Panc1 (cell line): ENCODE data around the gene ANO9. TPM values are rescaled to one million over a fixed set of nuclear protein-coding genes. Genes with fewer than 3 reads are reported as not detected.

Experiments
- ATAC-seq: fragments of 200-7000 bp; cut with Tn5 transposase; 2 replicates; pipeline ENCODE4 v1.9.1; 2020; ENCODE audit warnings: mild to moderate bottlenecking, moderate library complexity
- BruUV-seq: library from RNA; stranded (reverse); fragments of 400-500 nt; replicated peaks from 2 replicates; lab custom pipeline; 2021; lab: Mats Ljungman, UMichigan
- CTCF ChIA-PET: fragments of 300-600 bp; sonication (Branson Sonifier 250); formaldehyde crosslinking; loops from one replicate; lab custom pipeline; 2022; ENCODE audit warnings: antibody characterized with exemption; lab: Charles Lee
- POLR2A ChIA-PET: fragments of 300-600 bp; sonication (Branson Sonifier 250); formaldehyde crosslinking; loops from one replicate; lab custom pipeline; 2022; ENCODE audit warnings: antibody characterized with exemption; lab: Charles Lee
- DNase-seq: peaks from one replicate; pipeline ENCODE4 v3.0.0-alpha.2; 2010; ENCODE audit warnings: low read depth, low spot score
- H3K27ac ChIP-seq: 2 replicates; pipeline ENCODE4 v1.5.1; 2011; ENCODE audit warnings: mild to moderate bottlenecking, low read length, inconsistent platforms
- H3K27me3 ChIP-seq: fragments of 200-500 bp; sonication (Bioruptor generic); 2 replicates; pipeline ENCODE4 v1.6.0; 2014; ENCODE audit warnings: low read length, inconsistent platforms; ENCODE audit not compliant: control insufficient read depth, insufficient read depth
- H3K36me3 ChIP-seq: fragments of 200-500 bp; sonication (Bioruptor generic); 2 replicates; pipeline ENCODE4 v1.5.1; 2014; ENCODE audit warnings: inconsistent platforms, mild to moderate bottlenecking, low read length, moderate library complexity; ENCODE audit not compliant: control insufficient read depth, insufficient read depth
- H3K4me1 ChIP-seq: 2 replicates; pipeline ENCODE4 v1.5.1; 2011; ENCODE audit warnings: inconsistent platforms, mild to moderate bottlenecking, low read length, moderate library complexity; ENCODE audit not compliant: control insufficient read depth, insufficient read depth
- H3K4me3 ChIP-seq, 2 experiments: 2 replicates each; pipeline ENCODE4 v1.5.1; 2011 to 2012; ENCODE audit warnings: low read depth in 2 of 2, low read length in 2 of 2, mild to moderate bottlenecking in 2 of 2, inconsistent platforms in 1 of 2, moderate library complexity in 1 of 2
- H3K9me3 ChIP-seq: fragments of 200-500 bp; sonication (Bioruptor generic); 2 replicates; pipeline ENCODE4 v1.5.1; 2014; ENCODE audit warnings: low read depth, mild to moderate bottlenecking, inconsistent platforms, low read length, moderate library complexity; ENCODE audit not compliant: control insufficient read depth, insufficient read depth
- POLR2AphosphoS5 ChIP-seq: IDR thresholded peaks from 2 replicates; pipeline ENCODE4 v1.6.1; 2012; ENCODE audit warnings: mild to moderate bottlenecking, low read depth, low read length, moderate library complexity
- TCF7L2 ChIP-seq: IDR thresholded peaks from 2 replicates; pipeline ENCODE4 v1.6.1; 2011; ENCODE audit warnings: mild to moderate bottlenecking, low read depth, low read length, inconsistent platforms
- in situ Hi-C: cut with HindIII; loops from 2 replicates; pipeline ENCODE4 v1.10.0; 2016; ENCODE audit warnings: low sequenced_read_pairs, low pct_unique_long_range_greater_than_20kb
- intact Hi-C: fragments of 100-400 bp; cut with micrococcal nuclease; formaldehyde crosslinking; loops from one replicate; pipeline ENCODE4 v1.10.0; 2022; ENCODE audit not compliant: unreplicated experiment
- total RNA-seq: library from RNA; stranded (reverse); gene quantifications from one replicate; pipeline ENCODE4 v1.2.1, GENCODE V29; 2021; ENCODE audit not compliant: unreplicated experiment
- TF ChIP-seq, protein P1 (sequence below): fragments of 450-650 bp; IDR thresholded peaks from 2 replicates; pipeline ENCODE4 v1.5.1; 2017; ENCODE audit warnings: mild to moderate bottlenecking
- TF ChIP-seq, protein P2 (sequence below), 2 experiments: IDR thresholded peaks; 2 replicates each; pipeline ENCODE4 v1.6.1; 2011 to 2012; ENCODE audit warnings: low read depth in 2 of 2, control low read depth in 1 of 2, low read length in 1 of 2, mild to moderate bottlenecking in 1 of 2, moderate library complexity in 1 of 2; ENCODE audit not compliant: insufficient read depth in 1 of 2

ANO9 gene
- total RNA-seq, 1 experiment from 2014 or later, result 61.4 TPM

DNA sequence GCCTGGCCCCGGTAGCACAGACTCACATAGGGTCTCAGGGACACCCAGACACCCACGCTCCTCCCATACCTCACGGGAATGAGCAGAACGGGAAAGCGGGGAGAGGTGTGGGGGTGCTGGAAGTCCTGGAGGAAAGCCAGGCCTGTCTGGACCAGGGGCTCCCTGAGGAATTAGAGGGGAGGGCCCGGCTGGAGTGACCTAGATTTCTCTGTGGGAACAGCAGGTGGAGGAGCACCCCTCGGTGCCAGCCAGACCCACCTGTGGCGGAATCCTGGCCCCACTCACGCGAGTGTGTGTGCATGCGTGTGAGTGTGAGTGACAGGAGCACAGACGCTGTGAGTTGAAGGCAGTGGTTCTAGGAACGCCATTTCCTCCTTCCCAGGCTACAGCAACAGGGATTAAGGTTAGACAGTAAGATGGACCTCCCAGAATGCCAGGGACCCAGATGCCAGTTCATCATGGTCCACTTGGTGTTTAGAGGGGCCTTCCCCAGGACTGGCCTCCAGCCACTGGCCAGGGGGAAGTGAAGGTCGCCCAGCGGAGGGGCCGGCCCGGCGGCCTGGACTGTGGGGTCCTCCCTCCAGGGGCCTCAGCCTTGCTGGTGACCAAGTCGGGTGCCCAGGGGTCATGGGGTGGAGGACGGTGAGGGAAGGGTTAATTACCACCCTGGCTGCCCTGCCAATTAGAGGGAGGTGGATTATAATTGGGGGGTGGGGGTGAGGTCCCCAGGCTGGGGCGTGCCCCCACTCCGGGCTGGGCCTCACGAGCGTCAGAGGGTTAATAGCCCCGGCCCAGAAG is 46.8 kb downstream of the ANO9 start:
- POLR2A ChIA-PET, result no interaction called here
- intact Hi-C loops, result loop anchor here (5.0 kb wide), 1 partner anchor 52 kb away; no protein-coding TSS in a partner anchor

DNA sequence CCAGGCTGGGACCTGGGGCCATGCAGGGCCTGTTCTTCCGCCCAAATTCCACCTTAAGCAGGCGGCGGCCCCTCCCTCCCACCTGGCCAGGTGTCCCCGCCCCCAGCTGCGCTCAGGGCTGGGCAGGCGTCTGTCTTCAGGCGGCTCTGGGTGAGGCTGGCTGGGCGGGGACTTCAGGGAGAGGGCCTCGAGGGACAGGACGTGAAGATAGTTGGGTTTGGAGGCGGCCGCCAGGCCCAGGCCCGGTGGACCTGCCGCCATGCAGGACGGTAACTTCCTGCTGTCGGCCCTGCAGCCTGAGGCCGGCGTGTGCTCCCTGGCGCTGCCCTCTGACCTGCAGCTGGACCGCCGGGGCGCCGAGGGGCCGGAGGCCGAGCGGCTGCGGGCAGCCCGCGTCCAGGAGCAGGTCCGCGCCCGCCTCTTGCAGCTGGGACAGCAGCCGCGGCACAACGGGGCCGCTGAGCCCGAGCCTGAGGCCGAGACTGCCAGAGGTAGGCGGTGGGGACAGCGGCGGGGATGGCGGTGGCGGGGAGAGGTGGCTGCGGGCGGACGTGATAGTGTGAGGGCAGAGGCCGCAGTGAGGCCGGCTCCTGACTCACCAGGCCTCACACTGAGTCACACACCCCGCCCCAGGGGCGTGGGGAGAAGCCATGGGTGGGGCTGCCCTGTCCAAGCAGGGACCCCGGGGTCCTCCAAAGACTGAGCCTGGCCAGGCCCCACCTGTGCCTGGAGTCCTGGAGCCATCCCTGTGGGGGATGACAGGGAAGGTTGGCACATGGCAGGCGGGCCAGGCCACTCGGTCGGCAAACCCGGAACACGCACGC is 47.6 kb downstream of the ANO9 start, which contains the start of gene PKP3:
TSS of gene PKP3 (plus strand) at position 176 of the 824 bp plus-strand sequence. CDS start at position 260, 84 bp downstream.
- Histone ChIP-seq H3K27me3 (no peaks in the 10 kb centered on the region), H3K27ac (peak within 1 kb of the TSS; percentile 97), H3K36me3 (no peaks in the 10 kb centered on the region), H3K4me3 (peak within 1 kb of the TSS; percentile 34 to 62), H3K4me1 (peaks cover 51% of the 10 kb centered on the region), H3K9me3 (no peaks in the 10 kb centered on the region)
- ATAC-seq (peak; percentile 78), DNase-seq (no peak)
- POLR2A ChIA-PET, result no interaction called here
- no TSS peak for BruUV-seq
- CTCF ChIA-PET, result interaction anchor here (0.6 kb wide), 1 partner anchor 31 kb away, joined by 3 read pairs; no protein-coding TSS in a partner anchor
- intact Hi-C loops, result loop anchor here (5.0 kb wide), 1 partner anchor 53 kb away; no protein-coding TSS in a partner anchor
- TF ChIP-seq POLR2AphosphoS5 (peak; percentile 25), TCF7L2 (no peak)
- in situ Hi-C loops, result no loop called here

More for the DNA sequence above, 46.8 kb downstream of the ANO9 start:
- BruUV-seq, result TSS peak; percentile 46
- CTCF ChIA-PET, result interaction anchor here (0.6 kb wide), 1 partner anchor 32 kb away, joined by 3 read pairs; no protein-coding TSS in a partner anchor
- in situ Hi-C loops, result no loop called here
- TF ChIP-seq, protein P1, sequence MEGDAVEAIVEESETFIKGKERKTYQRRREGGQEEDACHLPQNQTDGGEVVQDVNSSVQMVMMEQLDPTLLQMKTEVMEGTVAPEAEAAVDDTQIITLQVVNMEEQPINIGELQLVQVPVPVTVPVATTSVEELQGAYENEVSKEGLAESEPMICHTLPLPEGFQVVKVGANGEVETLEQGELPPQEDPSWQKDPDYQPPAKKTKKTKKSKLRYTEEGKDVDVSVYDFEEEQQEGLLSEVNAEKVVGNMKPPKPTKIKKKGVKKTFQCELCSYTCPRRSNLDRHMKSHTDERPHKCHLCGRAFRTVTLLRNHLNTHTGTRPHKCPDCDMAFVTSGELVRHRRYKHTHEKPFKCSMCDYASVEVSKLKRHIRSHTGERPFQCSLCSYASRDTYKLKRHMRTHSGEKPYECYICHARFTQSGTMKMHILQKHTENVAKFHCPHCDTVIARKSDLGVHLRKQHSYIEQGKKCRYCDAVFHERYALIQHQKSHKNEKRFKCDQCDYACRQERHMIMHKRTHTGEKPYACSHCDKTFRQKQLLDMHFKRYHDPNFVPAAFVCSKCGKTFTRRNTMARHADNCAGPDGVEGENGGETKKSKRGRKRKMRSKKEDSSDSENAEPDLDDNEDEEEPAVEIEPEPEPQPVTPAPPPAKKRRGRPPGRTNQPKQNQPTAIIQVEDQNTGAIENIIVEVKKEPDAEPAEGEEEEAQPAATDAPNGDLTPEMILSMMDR, result no peak
- TF ChIP-seq, protein P2, sequence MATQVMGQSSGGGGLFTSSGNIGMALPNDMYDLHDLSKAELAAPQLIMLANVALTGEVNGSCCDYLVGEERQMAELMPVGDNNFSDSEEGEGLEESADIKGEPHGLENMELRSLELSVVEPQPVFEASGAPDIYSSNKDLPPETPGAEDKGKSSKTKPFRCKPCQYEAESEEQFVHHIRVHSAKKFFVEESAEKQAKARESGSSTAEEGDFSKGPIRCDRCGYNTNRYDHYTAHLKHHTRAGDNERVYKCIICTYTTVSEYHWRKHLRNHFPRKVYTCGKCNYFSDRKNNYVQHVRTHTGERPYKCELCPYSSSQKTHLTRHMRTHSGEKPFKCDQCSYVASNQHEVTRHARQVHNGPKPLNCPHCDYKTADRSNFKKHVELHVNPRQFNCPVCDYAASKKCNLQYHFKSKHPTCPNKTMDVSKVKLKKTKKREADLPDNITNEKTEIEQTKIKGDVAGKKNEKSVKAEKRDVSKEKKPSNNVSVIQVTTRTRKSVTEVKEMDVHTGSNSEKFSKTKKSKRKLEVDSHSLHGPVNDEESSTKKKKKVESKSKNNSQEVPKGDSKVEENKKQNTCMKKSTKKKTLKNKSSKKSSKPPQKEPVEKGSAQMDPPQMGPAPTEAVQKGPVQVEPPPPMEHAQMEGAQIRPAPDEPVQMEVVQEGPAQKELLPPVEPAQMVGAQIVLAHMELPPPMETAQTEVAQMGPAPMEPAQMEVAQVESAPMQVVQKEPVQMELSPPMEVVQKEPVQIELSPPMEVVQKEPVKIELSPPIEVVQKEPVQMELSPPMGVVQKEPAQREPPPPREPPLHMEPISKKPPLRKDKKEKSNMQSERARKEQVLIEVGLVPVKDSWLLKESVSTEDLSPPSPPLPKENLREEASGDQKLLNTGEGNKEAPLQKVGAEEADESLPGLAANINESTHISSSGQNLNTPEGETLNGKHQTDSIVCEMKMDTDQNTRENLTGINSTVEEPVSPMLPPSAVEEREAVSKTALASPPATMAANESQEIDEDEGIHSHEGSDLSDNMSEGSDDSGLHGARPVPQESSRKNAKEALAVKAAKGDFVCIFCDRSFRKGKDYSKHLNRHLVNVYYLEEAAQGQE (IDR thresholded peaks at IDR 0.05; ENCODE audit: insufficient read depth in 1 of 2, low read depth in 2 of 2, low read length in 1 of 2), result no peak
- no peak for TF ChIP-seq TCF7L2
- Histone ChIP-seq H3K27ac (peak overlapping the region; percentile 97), H3K9me3 (no peaks in the 10 kb centered on the region), H3K36me3 (no peaks in the 10 kb centered on the region), H3K4me1 (peaks cover 51% of the 10 kb centered on the region), H3K27me3 (no peaks in the 10 kb centered on the region), H3K4me3 (peak overlapping the region; percentile 34 to 62)
- ATAC-seq (0 out of 2 replicates have a peak, but pooled peaks have one; percentile 1), DNase-seq (no peak)
